Fibroblast of skin of left biceps (primary cell): ENCODE results near the gene TCEANC2.
A peak's percentile ranks its signal among the peaks of the same experiment; 100 is the strongest.
"Not testable (repeated sequence)": the region's sequence is repeated elsewhere in the genome, so short reads cannot be mapped to it uniquely, and the experiment has no call there.

Source experiments
- DNase-seq, 2 experiments: peaks; one replicate each; pipeline ENCODE4 v3.0.0-alpha.2; 2013; ENCODE audit warnings: low read depth in 2 of 2

The TCEANC2 gene

DNA sequence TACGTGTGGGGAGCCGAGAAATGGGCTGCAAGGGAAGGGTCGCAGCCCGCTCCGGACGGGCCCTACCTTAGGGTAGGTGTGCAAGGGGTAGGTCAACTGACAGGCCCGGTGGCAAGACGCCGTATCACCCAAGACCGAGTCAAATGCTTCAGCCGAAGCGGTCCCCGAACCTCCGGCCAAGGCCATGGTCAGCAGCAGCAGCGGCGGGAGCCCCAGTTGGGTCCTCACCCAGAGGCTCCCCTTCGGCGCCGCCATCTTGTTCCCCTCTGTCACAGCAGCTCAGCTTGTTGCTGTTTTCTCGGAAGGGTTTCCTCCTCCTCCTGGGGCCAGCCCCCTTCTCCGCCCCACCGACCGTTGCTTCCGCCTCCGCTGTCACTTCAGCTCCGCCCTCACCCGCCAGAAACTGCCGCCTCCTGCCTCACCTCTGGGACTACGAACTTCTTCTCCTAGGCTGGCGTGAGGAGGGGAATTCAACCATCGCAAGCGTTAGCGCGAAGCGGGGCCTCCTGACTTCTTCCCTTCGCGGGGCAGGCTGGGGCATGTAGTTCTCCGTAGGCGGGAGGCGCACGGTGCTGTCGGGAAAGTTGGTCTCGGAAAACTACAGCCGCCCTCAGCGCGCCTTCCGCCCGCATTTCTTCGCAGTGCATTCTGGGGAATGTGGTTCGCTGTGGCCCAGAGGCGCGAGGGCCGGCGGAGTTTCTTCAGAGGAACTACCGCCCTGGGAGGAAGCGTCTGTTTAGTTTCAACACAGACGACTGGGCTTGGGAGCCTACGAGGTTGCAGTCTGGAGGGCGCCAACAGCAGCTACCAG, at the start of gene TCEANC2, which contains the start of gene TMEM59:
TCEANC2 (plus strand) TSS at position 675 of the 811 bp plus-strand sequence. CDS start 815 bp downstream, outside the sequence.
TMEM59 (minus strand) TSS at position 271 of the 811 bp plus-strand sequence; CDS start at position 255, 16 bp downstream.
- peak; percentile 97 to 98 for DNase-seq

DNA sequence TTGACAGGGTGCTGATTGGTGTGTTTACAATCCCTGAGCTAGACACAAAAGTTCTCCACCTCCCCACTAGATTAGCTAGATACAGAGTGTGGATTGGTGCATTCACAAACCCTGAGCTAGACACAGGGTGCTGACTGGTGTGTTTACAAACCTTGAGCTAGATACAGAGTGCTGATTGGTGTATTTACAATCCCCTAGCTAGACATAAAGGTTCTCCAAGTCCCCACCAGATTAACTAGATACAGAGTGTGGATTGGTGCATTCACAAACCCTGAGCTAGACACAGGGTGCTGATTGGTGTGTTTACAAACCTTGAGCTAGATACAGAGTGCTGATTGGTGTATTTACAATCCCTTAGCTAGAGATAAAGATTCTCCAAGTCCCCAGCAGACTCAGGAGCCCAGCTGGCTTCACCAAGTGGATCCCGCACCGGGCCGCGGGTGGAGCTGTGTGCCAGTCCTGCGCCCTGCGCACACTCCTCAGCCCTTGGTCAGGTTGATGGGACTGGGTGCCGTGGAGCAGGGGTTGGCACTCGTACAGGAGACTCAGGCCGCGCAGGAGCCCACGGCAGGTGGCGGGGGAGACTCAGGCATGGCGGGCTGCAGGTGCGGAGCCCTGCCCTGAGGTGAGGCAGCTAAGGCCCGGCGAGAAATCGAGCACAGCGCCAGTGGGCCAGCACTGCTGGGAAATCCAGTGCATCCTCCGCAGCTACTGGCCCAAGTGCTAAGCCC, 49.5 kb upstream of the TCEANC2 start:
- not testable (repeated sequence) for DNase-seq

DNA sequence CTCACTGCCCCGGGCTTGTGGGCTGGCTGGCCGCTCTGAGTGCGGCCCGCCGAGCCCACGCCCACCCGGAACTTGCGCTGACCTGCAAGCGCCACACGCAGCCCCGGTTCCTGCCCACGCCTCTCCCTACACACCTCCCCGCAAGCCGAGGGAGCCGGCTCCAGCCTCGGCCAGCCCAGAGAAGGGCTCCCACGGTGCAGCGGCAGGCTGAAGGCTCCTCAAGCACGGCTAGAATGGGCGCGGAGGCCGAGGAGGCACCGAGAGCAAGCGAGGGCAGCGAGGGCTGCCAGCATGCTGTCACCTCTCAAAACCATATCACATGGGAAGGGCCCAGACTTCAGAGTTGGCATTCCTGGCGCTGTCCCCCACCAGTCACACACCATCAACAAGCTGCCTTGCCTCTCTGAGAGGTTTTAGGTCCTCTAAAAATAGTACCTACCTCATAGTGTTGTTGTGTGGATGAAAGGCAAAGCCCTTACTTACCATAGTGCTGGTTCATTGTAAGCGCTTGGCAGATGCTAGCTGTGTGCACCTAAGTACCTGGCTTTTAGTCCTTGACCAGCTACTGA, 48.8 kb upstream of the TCEANC2 start:
- DNase-seq: no peak

DNA sequence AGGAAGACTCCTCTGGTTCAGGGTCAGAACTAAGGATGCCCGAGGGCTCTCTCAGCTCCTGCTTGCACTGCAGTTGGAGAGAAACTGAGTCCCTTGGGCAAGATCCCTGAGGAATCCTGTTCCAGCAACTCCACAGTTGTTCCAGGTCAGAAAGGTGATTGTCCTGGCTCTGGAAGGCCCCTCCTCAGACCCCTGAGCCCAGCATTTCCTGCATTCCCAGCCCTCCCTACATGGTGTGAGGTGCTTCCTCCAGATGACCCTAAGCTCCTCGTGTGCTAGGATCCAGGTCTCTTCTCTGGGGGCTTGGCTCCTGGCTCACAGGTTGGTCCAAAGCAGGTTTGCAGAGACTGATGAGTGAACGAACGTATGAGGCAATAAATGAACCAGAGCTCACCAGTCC, 46.9 kb upstream of the TCEANC2 start:
- no peak for DNase-seq

DNA sequence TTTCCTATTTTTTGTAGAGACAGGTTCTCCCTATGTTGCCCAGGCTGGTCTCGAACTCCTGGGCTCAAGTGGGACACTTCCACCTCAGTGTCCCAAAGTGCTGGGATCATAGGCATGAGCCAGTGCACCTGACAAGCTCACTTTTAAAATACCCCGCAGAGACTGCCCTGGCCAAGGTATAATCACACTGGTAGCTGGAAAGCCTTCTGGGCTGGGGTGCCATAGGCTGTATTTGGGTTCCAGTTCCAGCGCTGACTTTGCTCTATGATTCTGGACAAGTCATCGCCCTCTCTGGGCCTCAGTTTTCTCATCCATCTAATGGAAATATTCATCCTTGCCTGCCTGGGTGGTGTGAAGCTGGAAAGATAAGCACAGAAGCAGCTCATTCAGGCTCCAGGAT, 45.8 kb upstream of the TCEANC2 start:
- DNase-seq: no peak

DNA sequence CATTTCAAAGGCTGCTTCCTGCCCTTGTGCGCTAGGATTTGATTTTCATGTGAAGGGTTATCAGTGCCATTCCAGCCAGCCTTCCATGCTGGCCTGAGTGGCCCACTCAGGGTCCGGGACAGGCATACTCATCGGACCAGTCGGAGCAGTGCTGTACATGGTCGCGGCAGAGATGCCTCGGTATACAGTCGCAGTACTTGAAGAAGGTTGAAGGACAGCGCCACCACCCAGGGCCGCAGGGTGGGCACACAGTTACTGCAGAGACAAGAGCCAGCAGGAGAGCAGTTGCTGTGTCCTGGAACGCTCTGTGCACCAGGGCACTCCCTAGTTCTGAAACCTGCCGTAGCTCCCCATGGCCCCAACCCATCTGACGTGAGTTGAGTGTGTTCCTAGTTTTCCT, 44.5 kb upstream of the TCEANC2 start:
- no peak for DNase-seq

DNA sequence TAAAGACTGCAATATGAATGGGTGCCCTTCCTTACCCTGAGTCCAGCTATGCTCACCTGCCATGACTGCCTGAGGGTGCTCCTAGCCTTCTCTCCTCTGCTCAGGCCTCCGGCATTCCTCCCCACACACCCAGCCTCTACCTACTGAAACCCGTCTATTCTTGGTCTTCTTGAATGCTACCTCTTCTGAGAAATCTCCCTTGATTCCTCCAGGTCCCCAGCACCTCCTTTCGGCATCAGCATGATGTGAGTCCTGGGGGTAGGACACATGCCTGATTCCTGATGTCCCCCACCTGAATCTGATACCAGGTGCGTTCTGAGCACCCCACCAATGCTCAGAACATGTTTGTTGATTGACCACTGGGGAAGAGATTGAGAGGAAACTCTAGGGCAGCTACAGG, 44.0 kb upstream of the TCEANC2 start:
- DNase-seq: no peak

DNA sequence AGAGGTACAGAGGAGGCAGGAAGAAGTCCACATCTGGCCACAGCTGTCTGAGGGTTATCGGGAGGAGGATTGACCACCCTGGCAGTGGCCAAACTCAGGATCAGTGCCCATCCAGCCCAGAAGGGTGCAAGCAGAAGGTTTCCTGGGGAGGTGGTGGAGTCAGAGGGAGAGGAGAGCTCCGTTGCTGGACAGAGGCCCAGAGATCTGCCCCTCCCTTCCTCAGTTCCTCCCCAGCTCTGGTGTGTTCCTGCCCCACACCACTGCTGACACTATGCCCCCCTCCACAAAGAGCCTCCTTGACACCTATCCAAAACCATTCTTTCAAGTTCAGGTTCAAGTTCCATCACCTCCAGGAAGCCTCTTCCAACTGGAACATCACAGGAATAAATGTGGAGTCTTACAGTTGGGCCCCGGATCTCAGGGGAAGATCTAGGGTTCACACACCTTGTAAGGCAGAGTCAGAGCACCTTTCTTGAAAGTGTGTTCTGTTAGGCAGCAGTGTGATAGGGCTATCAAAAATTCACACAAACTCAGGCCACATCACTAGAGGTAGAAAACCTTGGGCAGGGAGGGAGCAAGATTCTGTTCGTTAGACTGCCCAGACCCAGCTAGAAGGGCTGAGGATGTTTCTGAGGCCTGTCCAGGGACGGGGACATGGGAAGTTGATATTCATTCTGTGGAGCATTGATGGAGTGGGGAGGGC, 42.8 kb upstream of the TCEANC2 start:
- no peak for DNase-seq

DNA sequence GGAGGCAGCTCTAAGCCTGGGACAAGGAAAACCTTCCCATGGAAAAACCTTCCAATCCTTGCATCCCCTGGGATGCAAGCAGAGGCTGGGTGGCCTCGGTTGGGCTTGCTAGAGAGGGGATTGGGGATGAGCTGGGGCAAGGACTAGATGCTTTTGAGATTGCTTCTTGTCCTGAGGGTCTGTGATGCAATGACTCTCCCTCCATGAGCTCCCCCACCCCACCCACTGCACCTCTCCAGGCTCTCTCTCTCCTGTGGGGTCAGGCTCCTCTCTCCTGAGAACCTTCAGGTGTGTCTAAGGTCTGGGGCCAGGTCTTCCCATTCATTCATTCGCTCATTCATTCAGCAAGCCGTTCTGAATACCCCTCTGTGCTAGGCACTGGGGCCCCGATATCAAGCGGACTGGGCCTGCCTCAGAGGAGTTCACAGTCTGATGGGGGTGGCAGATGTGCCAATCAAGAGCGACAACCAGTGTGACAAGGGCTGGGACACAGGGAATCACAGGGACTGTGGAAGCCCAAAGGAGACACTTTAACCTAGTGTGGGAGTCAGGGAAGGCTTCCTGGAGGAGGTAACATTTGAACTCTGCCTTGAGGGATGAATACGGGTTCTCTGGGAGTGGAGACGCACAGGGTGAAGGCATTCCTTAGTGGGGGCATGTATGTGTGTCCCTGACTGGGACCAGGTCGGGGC, 41.9 kb upstream of the TCEANC2 start:
- DNase-seq: no peak

DNA sequence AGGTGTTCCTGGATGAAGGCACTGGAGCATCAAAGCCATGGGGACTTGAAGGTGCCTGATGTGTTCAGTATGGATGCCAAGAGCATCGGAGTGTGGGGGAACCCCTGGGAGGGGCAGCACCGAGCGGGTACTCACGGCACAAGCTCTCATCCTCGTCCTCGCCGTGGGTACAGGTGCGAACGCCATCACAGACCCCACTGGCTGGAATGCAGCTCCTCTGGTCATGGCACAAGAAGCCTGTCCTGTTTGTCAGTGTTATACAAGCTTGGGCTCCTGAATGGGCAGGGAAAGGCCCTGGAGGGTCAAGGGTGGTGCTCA, 41.4 kb upstream of the TCEANC2 start:
- DNase-seq: no peak

DNA sequence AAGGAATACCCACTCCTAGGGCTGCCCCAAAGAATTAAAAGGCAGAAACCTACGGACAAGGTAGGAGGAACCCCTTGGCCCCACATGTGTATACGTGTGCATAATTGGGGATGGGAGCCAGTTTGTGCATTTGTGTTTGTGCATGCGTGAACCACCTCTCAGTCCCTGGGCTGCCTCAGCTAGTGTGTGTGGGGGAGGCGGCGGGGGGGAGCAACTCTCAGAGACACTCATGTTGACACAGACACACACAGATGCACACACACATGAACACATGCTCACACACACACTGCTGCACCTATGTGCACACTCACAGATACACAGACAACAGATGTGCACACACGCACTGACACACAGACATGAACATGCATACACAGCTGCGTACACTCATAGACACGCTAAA, 40.5 kb upstream of the TCEANC2 start:
- DNase-seq: no peak

DNA sequence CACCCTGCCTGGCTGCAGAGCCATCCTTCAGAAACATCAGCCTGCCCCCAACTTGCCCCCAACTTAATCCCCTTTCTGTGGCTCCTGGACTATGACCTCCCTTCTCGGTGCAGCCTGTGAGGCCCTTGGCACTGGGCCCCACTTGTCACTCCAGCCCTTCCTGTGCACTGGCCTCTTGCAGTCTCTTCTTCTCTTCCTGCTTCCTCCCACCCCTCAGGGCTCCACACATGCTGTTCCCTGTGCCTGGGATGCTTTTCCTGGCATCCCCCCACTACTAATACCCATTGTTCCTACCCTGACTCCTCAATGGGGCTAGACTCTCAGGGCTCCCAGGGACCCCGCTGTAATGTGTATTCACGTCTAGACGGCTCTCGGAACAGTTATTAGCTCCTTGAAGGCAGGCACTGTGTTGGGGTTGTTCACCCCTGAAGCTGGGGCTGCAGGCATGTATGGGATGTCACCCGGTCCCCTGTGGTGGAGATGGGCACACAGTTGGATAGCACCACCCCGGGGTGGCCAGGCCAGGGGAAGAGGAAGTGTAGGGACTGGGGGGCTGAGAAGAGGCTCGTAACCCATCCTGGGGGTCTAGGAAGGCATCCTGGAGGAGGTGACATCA, 39.9 kb upstream of the TCEANC2 start:
- no peak for DNase-seq

DNA sequence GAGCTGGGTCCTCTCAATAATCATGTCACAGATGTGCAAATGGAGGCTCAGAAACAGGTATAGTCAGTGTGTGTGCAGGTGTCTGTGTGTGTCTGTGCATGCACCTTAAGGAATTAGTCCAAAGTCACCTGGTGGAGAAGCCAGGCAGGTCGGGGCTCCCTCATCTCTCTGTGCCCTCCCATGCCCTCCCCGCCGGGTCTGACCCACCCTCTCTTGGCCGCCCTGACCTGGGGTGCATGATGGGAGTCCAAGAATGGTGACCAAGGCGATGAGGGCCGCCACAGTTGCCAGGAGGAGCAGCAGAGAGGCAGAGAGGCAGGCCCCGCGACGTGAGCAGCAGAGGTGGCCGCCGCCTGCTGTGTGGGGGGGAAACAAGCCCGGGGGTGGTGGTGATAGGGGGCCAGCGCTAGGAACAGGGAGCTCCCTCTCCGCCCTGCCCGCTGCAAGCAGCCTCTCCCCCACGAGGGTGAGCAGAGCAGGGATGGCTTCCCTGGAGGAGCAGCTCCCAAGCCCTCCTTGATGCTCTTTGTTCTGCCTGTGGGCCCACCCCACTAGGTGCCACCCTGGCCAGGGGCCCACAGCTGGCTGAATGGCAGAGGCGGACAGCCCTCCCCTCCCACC, 39.3 kb upstream of the TCEANC2 start:
- DNase-seq: no peak

DNA sequence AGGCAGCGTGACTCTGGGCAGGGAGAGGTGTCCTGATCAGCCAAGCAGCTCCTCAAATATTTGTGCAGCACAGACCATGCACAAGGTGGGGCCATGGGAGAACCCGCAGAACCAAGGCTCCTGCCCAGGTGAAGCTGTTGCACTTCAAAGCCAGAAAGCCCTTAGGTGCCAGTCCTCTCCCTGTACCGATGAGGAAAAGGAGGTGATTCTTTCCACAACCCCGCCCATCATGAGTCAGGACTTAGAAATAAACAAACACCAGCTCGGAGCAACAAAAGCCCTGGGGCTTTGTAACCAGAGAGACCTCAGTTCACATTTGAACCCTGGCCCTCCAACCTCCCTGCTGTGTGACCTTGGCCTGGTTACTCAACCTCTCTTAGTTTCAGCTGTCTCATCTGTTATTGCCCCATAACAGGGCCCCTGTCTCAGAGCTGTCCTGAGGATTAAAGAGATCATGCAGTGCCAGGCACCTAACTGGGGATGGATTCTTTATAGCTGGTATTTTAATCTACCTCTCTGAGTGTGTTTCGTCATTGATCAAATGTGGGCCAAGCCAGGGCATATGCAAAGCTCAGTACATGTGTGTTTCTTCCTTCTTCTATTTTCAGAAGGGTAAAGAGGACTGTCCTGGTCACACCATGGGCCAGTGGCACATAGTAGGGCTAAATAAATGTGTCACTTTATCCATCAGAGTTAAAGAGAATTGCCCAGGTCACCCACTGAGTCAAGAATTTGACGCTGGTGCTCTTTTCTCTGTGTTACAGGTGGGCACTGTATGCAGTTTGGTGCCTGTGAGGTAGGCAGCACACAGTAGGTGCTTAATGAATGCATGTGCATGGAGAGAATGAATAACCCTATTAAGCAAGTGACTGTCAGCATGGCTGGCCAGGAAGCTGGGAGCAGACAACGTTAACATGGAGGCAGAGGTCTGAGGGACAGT, 36.8 kb upstream of the TCEANC2 start:
- no peak for DNase-seq

DNA sequence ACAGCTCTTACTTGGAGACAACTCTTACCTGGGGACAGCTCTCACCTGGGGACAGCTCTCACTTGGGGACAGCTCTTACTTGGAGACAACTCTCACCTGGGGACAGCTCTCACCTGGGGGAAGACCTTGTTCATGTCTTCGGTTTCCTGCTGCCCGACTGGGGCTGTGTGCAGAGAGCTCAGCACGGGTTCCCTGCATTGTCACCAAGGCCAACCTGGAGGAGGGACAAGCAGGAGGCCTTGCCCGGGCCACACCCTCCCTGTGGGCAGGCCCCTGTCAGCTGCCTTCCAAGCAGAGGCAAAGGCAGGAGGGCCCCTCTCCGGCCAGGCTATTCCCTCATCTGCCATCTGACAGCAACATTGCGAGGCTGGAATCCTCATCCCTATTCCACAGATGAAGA, 35.4 kb upstream of the TCEANC2 start, which contains the start of gene LDLRAD1:
LDLRAD1 (minus strand) TSS at position 208 of the 400 bp plus-strand sequence; CDS start at position 134, 74 bp downstream.
- no peak for DNase-seq

DNA sequence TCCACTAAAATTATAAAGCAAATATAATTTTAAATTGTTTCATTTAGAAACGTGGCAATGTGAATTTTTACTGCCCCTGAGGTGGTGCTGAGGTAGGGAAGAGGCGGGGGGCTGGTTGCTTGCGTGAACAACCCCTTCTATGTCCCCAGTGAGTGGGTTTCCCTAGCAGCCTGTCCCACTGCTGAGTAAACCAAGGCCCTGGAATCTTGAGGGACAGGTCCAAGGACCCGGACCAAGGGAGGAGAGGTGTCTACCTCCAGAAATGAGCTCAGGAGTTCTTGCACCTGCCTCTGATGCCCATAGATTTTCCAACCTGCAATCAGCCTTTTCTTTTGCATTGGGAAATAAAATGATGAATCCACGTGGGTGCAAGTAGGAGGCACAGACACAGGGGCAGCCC, 34.8 kb upstream of the TCEANC2 start:
- DNase-seq: no peak

DNA sequence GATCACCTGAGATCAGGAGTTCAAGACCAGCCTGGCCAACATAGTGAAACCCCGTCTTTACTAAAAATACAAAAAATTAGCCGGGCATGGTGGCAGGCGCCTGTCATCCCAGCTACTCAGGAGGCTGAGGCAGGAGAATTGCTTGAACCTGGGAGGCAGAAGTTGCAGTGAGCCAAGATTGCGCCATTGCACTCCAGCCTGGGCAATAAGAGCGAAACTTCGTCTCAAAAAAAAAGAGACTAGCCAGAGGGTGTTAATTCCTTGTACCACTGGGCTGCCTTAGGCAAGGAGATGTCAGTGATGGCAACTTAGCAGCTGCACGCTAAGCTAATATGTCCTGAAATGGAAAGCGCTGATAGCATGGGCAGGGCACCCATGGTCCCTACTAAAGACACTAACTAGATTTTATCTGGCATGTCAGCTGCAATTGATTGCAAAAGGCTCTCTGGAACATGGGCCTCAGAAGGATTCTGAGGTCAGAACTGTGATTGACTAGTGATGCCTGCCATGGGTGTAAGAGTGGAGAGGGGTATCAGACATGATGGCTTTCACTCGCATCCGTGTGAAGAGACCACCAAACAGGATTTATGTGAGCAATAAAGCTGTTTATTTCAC, 33.7 kb upstream of the TCEANC2 start:
- DNase-seq: not testable (repeated sequence)

DNA sequence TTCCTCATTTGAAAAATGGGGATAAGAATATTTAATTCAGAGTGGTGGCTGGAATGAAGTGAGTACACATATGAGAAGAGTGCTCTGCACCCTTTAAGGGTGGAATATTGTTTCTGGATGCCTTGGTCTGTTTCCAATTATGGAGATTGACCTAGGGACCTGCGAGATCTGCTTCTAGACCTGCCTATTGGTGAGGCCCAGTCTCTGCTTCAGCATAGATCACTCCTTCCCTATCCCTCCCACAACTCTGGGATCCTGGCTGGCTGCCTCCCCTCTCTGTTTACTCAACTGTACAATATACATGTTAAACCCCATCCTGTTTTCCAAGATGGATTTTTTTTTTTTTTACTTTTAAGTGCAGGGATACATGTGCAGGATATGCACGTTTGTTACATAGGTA, 29.1 kb upstream of the TCEANC2 start:
- DNase-seq: no peak

DNA sequence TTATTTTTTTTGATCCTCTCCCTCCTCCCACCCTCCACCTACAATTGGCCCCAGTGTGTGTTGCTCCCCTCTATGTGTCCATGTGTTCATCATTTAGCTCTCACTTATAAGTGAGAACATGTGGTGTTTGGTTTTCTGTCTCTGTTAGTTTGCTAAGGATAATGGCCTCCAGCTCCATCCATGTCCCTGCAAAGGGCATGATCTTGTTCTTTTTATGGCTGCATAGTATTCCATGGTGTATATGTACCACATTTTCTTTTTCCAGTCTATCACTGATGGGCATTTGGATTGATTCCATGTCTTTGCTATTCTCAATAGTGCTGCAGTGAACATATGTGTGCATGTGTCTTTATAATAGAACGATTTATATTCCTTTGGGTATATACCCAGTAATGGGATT, 28.6 kb upstream of the TCEANC2 start:
- not testable (repeated sequence) for DNase-seq
